Activated CD4-positive, alpha-beta T cell treated with anti-CD3 and anti-CD28 coated beads, Interleukin-2, amount 10 ng/mL, durations not matched to agents 24 days and 14 days (primary cell): ENCODE results near the gene PLXNA4. TPM values are rescaled to one million over a fixed set of nuclear protein-coding genes. Genes with fewer than 3 reads are reported as not detected.

ENCODE experiments used
- DNase-seq: peaks from one replicate; pipeline ENCODE4 v3.0.0; 2022
- H3K27ac Mint-ChIP-seq: one replicate; pipeline ENCODE4 v1.8.0; 2022; ENCODE audit warnings: mild to moderate bottlenecking, mixed read lengths
- H3K27me3 Mint-ChIP-seq: one replicate; pipeline ENCODE4 v1.8.0; 2022; ENCODE audit warnings: mixed read lengths
- H3K36me3 Mint-ChIP-seq: one replicate; pipeline ENCODE4 v1.8.0; 2022; ENCODE audit warnings: low read depth, mild to moderate bottlenecking, mixed read lengths
- H3K4me1 Mint-ChIP-seq: one replicate; pipeline ENCODE4 v1.8.0; 2021; ENCODE audit warnings: mixed read lengths
- H3K4me3 Mint-ChIP-seq: one replicate; pipeline ENCODE4 v1.8.0; 2022; ENCODE audit warnings: mild to moderate bottlenecking, moderate library complexity, mixed read lengths
- H3K9me3 Mint-ChIP-seq: one replicate; pipeline ENCODE4 v1.8.0; 2021; ENCODE audit warnings: mixed read lengths
- intact Hi-C: fragments of 100-400 bp; cut with micrococcal nuclease; formaldehyde crosslinking; loops from one replicate; pipeline ENCODE4 v1.15.1; 2023
- total RNA-seq: library from RNA; stranded (reverse); gene quantifications from 2 replicates; pipeline ENCODE4 v1.2.3, GENCODE V29; 2022

Gene PLXNA4
- total RNA-seq, 1 donor from 2014 or later, result 0.70 TPM

- Mint-ChIP-seq H3K36me3 (no peaks in the 10 kb centered on the region), H3K27me3 (peaks cover 14% of the 10 kb centered on the region), H3K4me3 (no peak overlapping the region), H3K27ac (no peak overlapping the region), H3K4me1 (no peaks in the 10 kb centered on the region), H3K9me3 (no peaks in the 10 kb centered on the region)
- no peak for DNase-seq
- intact Hi-C loops, result no loop called here
Measured at GRCh38 chr7:132078891-132079735, 497.2 kb downstream of the PLXNA4 start.

- no peaks in the 10 kb centered on the region for H3K9me3 Mint-ChIP-seq
- no peaks in the 10 kb centered on the region for H3K36me3 Mint-ChIP-seq
- no peak overlapping the region for H3K27ac Mint-ChIP-seq
- no peak overlapping the region for H3K4me3 Mint-ChIP-seq
- peaks cover 10% of the 10 kb centered on the region for H3K27me3 Mint-ChIP-seq
- DNase-seq, result no peak
- intact Hi-C loops, result no loop called here
- no peaks in the 10 kb centered on the region for H3K4me1 Mint-ChIP-seq
Measured at GRCh38 chr7:132077971-132078685, 498.1 kb downstream of the PLXNA4 start.

- intact Hi-C loops, result no loop called here
- H3K27me3 Mint-ChIP-seq, result peaks cover 8% of the 10 kb centered on the region
- H3K36me3 Mint-ChIP-seq, result no peaks in the 10 kb centered on the region
- no peaks in the 10 kb centered on the region for H3K4me1 Mint-ChIP-seq
- H3K27ac Mint-ChIP-seq, result no peak overlapping the region
- DNase-seq, result no peak
- H3K9me3 Mint-ChIP-seq, result no peaks in the 10 kb centered on the region
- H3K4me3 Mint-ChIP-seq, result no peak overlapping the region
Measured at GRCh38 chr7:132076301-132077035, 499.8 kb downstream of the PLXNA4 start.

- Mint-ChIP-seq H3K27ac (no peak overlapping the region), H3K4me3 (no peak overlapping the region), H3K9me3 (no peaks in the 10 kb centered on the region), H3K36me3 (no peaks in the 10 kb centered on the region), H3K27me3 (peaks cover 7% of the 10 kb centered on the region), H3K4me1 (no peaks in the 10 kb centered on the region)
- intact Hi-C loops, result no loop called here
- no peak for DNase-seq
Measured at GRCh38 chr7:132075515-132075914, 500.8 kb downstream of the PLXNA4 start.

DNA sequence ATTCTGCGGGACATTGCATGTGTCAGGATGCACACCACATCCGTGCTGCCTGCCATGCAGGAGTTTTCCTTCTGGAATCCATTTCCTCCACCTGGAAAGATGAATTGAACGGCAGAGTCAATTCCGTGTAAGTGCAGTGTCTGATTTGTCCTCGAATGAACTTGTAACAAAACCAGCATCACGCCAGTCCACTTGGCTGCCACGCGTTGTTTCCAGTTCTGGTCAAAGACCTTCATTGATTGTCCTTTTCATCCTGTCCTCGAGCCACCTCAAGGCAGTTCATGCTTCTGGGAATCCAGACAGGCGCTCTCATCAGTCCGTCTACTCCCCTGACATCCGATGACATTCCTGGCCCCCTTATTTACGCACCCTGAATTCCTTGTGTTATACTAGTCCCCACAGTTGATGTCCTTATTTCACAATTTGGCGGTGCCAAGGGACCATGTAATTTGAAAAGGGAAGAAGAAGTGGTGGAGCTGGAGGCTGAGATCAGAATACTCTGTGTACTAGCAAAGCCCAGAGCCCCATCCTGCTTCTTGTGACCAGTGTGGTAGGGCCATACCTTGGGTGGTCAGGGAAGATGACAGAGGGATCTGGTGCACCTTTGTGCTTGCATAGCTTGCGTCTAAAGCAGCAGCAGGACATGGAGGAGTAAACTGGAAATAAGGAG, 502.2 kb downstream of the PLXNA4 start:
- H3K9me3 Mint-ChIP-seq, result no peaks in the 10 kb centered on the region
- no peak for DNase-seq
- no peaks in the 10 kb centered on the region for H3K4me1 Mint-ChIP-seq
- H3K36me3 Mint-ChIP-seq, result no peaks in the 10 kb centered on the region
- H3K27ac Mint-ChIP-seq, result no peak overlapping the region
- no peaks in the 10 kb centered on the region for H3K27me3 Mint-ChIP-seq
- intact Hi-C loops, result no loop called here
- H3K4me3 Mint-ChIP-seq, result no peak overlapping the region
